Retinal pigment epithelial cell (primary cell): ENCODE results near the gene CFL2.

Experiments
- DNase-seq: peaks from one replicate; pipeline ENCODE4 v3.0.0-alpha.2; 2010; ENCODE audit warnings: low read depth
- H3K4me3 ChIP-seq: 2 replicates; pipeline ENCODE4 v1.5.1; 2011; ENCODE audit warnings: mild to moderate bottlenecking, low read length, control low read depth, moderate library complexity
- CTCF ChIP-seq: conservative IDR thresholded peaks from 2 replicates; pipeline ENCODE4 v1.5.1; 2011; ENCODE audit warnings: low read depth, low read length, control low read depth, inconsistent platforms

Gene CFL2

DNA sequence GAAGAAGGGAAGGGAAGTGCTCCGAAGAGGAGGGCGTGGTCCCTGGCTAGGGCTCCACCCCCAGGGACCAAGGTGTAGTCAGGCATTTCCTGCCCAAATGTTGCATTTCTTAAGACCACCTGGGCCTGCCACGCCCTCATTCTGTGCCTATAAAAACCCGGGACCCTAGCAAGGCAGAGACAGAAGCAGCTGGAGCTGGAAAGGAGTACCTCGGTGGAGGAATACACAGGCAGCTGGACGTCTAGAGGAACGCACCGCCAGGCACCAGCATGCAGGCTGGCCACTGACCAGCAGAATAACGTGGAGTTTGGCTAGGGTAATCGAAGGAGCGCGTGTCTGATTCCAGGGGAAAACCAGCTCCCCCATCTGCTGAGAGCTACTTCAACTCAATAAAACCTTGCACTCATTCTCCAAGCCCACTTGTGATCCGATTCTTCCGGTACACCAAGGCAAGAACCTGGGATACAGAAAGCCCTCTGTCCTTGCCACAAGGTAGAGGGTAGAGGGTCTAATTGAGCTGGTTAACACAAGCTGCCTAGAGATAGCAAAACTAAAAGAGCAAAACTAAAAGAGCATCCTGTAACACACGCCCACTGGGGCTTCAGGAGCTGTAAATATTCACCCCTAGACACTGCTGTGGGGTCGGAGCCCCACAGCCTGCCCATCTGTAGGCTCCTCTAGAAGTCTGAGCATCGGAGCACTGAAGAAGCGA, 21.0 kb downstream of the CFL2 start:
- TF ChIP-seq CTCF, result no peak
- no peak overlapping the region for H3K4me3 ChIP-seq
- no peak for DNase-seq

DNA sequence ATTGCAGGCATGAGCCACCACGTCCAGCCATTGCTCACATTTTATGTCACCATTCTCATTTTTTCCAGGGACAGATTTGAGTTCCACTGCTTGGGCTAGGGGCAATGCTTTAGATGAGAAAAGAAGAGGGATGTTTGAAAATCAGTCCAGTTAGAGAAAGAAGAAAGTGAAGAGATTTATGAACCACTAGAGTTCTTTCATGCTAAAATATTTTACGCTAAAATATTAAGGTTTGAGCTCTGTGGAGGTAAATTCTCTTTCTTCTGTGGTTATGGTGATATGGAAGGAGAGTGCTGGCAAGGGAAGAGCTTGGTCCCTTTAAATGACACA, 21.5 kb downstream of the CFL2 start:
- no peak for DNase-seq
- no peak for TF ChIP-seq CTCF
- no peak overlapping the region for H3K4me3 ChIP-seq

DNA sequence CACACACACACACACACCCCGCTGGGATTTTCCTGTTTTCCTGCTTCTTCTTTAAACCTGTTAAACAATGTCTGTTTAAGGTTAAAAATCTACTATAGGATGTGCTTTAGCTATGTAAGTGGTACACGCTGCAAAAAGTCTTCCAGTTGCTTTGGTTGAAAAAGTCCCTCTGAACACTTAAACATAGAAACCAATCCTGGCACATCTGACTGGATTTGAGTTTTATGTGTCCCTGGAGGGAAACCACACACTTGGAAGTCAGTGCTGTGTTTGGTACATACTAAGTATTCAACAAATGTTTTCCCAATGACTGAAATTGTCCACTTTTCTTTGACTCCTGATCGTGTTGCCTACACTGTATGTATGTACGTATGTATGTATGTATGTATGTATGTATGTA, 22.0 kb downstream of the CFL2 start:
- H3K4me3 ChIP-seq, result no peak overlapping the region
- TF ChIP-seq CTCF, result no peak
- no peak for DNase-seq

GRCh38 chr14:34691206-34691605, 23.2 kb downstream of the CFL2 start:
- no peak for DNase-seq
- H3K4me3 ChIP-seq, result no peak overlapping the region
- no peak for TF ChIP-seq CTCF

DNA sequence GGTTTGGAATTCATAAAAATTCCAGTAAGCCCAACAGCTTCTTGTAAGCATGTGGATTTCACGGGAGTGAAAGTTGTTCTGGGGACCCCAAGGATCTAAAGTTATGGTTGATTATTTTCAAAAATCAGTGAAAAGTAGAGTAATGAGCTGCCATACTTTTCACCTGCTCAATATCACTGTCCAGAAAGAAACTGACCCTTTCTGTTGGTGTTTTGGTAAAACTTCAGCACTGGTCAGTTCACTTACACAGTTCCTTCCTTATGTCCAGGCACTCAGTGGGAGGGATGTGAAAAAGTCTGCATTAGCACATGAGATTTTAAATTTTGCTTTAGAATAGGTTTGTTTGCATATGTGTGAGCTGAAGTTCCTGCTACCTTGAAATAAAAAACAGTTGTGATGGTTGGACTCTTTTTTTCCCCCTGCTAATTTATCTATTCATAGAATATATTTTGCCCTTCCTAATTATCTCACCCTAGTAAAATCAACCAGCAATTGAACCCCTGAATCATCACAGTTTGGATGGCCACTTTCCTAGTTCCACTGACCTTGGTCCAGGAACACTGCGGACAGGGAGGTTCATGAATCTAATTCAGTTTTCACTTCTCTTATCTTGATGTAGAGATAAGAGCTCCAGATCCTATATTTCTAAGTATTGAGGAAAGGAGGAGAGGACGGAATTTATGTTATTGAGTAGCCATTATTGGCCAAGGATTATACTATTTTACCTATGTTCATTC, 25.8 kb downstream of the CFL2 start:
- TF ChIP-seq CTCF, result no peak
- no peak for DNase-seq
- H3K4me3 ChIP-seq, result no peak overlapping the region

DNA sequence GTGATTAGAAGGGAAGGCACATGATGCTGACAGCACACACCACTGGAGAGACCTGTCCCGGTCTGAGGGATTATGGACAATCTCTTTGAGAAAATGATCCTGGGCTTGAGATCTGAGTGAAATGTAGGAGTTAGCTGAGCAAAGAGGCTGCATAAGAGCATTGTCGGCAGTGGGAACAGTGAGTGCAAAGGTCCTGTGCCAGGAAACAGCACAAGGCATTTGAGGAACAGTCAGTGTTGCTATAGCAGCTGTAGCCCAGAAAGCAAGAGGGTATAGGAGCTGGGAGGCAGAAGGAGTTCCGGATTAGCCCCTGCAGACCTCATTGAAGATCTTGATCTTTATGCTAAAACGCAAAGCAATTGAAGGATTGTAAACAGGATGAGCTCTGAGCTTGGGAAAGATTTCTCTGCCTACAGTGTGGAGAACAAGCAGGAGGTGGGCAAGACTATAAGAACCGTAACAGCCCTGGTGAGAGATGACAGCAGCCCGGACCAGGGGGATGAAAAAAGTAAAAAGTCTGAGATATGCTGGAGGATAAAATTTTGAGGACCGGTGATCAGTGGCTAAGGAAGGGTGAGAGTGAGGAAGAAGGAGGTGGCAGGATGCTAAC, 28.5 kb downstream of the CFL2 start:
- DNase-seq, result no peak
- no peak for TF ChIP-seq CTCF
- no peak overlapping the region for H3K4me3 ChIP-seq

GRCh38 chr14:34684578-34684977, 29.8 kb downstream of the CFL2 start:
- no peak for DNase-seq

More at GRCh38 chr14:34684578-34684977, 29.8 kb downstream of the CFL2 start:
- H3K4me3 ChIP-seq, result no peak overlapping the region
- TF ChIP-seq CTCF, result no peak
